GM13976 (cell line): Measurements from ENCODE around the gene PRKG1.

ENCODE experiments used
- DNase-seq: peaks from one replicate; pipeline ENCODE4 v3.0.0; 2012; ENCODE audit warnings: low spot score
- CTCF ChIP-seq: IDR thresholded peaks from 2 replicates; pipeline ENCODE4 v1.5.1; 2012; ENCODE audit warnings: borderline replicate concordance, mild to moderate bottlenecking; ENCODE audit not compliant: insufficient read depth; ENCODE audit errors: extremely low read depth, missing control alignments, control extremely low read depth
- in situ Hi-C: fragments of 300-500 bp; cut with MboI; formaldehyde crosslinking; loops from one replicate; pipeline ENCODE4 v1.12.0; 2022; ENCODE audit warnings: low sequenced_read_pairs, mixed read lengths, inconsistent platforms; ENCODE audit not compliant: unreplicated experiment

The PRKG1 gene

GRCh38 chr10:51314481-51314880, 240.2 kb downstream of the PRKG1 start:
- TF ChIP-seq CTCF = no peak
- in situ Hi-C loops = no loop called here
- DNase-seq = no peak

- TF ChIP-seq CTCF = no peak
- DNase-seq = no peak
- in situ Hi-C loops = no loop called here
Observed at GRCh38 chr10:51318399-51319172, 244.3 kb downstream of the PRKG1 start.

GRCh38 chr10:51319173-51319435, 244.8 kb downstream of the PRKG1 start:
- in situ Hi-C loops = no loop called here
- DNase-seq = no peak
- TF ChIP-seq CTCF = no peak

GRCh38 chr10:51321300-51321699, 247.0 kb downstream of the PRKG1 start:
- TF ChIP-seq CTCF = no peak
- DNase-seq = no peak
- in situ Hi-C loops = no loop called here

GRCh38 chr10:51321980-51322379, 247.7 kb downstream of the PRKG1 start:
- TF ChIP-seq CTCF = no peak
- no peak for DNase-seq
- in situ Hi-C loops = no loop called here

GRCh38 chr10:51325649-51326048, 251.4 kb downstream of the PRKG1 start:
- TF ChIP-seq CTCF = no peak
- DNase-seq = no peak
- in situ Hi-C loops = no loop called here
